HTR-8/SVneo (cell line): ENCODE data around the gene NFE2L2.
"Not testable (repeated sequence)": the region's sequence is repeated elsewhere in the genome, so short reads cannot be mapped to it uniquely, and the experiment has no call there.

Experiments
- DNase-seq: peaks from one replicate; pipeline ENCODE4 v3.0.0; 2011; ENCODE audit warnings: low spot score, mixed read lengths; ENCODE audit not compliant: insufficient read length
- FAIRE-seq: peaks from 2 replicates; lab custom pipeline; 2011; peaks lifted over from hg19 to GRCh38; lab: Jason Lieb, UNC

Gene NFE2L2

DNA sequence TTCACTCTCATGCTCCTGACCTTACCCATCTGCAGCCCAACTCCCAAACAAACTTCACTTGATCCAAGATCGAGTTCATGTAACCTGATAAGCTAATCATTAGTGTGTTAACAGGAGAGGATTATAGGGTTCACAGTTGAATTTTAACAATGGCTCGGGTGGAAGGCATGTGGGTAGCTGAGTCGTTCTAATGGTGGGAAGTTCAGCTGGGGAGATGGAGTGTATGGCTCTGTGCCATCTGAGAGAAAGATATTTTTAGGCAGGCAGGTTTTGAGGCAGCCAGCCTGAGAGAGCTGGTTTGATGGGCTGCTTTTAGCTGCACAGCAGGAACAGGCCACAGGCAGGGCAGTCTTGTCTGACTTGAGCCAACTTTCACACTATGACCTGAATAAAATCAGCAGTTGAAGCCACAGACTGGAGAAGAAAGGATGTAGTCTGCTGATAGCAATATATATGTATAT is 17.7 kb upstream of the NFE2L2 start:
- FAIRE-seq, result no peak
- no peak for DNase-seq

- no peak for DNase-seq
- no peak for FAIRE-seq
Measured at GRCh38 chr2:177281400-177282180, 17.1 kb upstream of the NFE2L2 start.

DNA sequence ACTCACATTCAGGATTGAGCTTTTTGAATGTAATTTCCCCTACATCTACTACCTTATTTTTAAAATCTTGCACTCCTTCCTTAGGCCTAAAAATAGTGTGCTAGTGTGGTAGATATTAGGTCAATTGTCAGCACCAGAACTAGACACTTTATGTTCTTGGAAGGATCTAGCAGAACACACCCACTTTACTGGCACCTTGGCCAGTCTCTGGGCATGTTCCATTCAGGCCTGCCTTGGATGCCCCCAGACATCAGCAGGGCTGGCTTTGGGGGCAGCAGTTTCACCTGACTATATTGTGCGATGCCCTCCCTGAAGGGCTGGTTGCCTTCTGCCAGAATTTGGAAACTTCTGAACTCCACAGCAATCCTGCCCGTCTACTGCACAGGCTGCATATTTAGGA is 15.3 kb upstream of the NFE2L2 start:
- DNase-seq (no peak), FAIRE-seq (no peak)

- FAIRE-seq (no peak), DNase-seq (no peak)
Measured at GRCh38 chr2:177275743-177276055, 11.2 kb upstream of the NFE2L2 start.

GRCh38 chr2:177275040-177275742 is 10.7 kb upstream of the NFE2L2 start:
- FAIRE-seq (no peak), DNase-seq (no peak)

GRCh38 chr2:177273408-177273807 is 8.9 kb upstream of the NFE2L2 start:
- FAIRE-seq (no peak), DNase-seq (no peak)

GRCh38 chr2:177272765-177273164 is 8.2 kb upstream of the NFE2L2 start:
- no peak for FAIRE-seq
- no peak for DNase-seq

DNA sequence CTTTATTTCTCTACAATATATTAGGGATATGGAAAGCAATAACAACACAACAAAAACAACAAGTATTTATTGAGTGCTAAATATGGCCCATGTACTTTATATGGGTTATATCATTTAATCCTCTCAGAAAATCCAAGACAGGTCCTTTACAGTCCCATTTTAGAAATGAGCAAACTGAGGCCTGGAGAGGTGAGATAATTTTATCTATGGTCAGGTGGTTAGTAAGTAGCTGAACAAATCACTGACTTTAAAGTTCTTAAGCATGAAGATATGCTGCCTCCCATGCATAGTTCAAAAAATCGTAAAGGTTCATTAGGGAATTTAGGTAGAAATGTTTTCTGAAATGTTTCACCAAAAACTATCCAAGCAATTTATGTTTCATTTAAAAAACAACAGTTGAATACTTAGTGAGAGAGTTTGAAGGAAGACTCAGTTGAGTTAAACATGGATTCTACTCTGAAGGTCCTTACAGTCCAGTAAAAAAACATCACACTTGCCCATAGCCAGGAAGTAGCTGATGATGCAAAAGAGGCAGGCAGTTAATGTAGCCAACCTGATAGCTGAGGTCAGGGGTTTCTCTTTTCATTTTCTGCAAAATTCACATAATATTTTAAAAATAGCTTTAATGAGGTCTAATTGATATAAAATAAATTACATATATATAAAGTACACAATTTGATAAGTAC is 7.6 kb upstream of the NFE2L2 start:
- FAIRE-seq (no peak), DNase-seq (no peak)

DNA sequence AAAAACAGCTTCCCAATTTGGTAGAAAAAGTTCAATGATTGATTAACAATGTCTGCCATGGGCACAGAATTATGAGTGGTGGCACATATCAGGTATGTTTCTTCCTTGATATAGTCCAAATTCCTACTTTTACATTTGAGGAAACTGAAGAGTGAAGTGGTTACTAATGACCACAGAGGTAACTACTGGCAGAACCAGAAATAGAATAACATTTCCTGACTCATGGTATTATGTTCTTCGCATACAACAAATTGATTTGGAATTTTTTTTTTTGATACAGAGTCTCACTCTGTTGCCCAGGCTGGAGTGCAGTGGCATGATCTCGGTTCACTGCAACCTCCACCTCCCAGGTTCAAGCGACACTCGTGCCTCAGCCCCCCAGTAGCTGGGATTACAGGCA is 6.0 kb upstream of the NFE2L2 start:
- FAIRE-seq (no peak), DNase-seq (no peak)

GRCh38 chr2:177268901-177269300 is 4.4 kb upstream of the NFE2L2 start:
- DNase-seq, result no peak
- no peak for FAIRE-seq

DNA sequence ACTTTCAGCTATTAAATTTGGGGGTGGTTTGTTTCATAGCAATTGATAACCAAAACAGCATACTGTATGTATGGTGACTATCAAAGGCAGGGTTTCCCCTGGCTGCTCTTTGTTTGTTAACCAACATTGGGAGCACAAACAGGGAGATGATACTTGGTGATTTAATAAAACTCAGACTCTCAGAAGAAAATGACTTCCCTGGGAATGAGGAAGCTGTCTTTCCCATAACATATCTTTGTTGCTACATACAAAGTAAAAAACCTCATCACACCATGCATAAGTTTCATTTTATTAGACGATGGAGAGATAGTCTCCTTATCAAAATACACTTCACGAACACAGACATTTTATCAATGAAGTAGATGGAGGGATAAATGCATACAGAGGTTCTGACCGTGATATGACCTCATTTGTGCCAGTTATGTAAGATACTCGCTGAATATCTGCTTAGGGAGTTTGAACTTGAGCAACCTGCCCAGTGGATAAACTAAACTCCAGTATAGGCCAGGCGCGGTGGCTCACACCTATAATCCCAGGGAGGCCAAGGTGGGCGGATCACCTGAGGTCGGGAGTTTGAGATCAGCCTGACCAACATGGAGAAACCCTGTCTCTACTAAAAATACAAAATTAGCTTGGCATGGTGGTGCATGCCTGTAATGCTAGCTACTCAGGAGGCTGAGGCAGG is 3.8 kb upstream of the NFE2L2 start:
- FAIRE-seq (no peak), DNase-seq (no peak)

DNA sequence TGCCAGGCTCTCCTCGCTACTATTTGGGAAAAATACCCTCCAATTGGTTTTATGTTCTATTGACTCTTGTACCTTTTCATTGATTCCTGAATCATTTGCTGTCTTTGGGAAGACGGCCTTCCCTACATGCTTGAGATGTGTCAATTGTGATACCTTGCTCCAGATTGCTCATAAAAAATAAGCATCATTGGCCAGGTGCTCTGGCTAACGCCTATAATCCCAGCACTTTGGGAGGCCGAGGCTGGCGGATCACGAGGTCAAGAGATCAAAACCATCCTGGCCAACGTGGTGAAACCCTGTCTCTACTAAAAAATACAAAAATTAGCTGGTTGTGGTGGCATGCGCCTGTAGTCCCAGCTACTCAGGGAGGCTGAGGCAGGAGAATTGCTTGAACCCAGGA is 2.4 kb upstream of the NFE2L2 start:
- FAIRE-seq, DNase-seq: not testable (repeated sequence)

GRCh38 chr2:177265824-177266817 is 1.6 kb upstream of the NFE2L2 start:
- FAIRE-seq (no peak), DNase-seq (no peak)

DNA sequence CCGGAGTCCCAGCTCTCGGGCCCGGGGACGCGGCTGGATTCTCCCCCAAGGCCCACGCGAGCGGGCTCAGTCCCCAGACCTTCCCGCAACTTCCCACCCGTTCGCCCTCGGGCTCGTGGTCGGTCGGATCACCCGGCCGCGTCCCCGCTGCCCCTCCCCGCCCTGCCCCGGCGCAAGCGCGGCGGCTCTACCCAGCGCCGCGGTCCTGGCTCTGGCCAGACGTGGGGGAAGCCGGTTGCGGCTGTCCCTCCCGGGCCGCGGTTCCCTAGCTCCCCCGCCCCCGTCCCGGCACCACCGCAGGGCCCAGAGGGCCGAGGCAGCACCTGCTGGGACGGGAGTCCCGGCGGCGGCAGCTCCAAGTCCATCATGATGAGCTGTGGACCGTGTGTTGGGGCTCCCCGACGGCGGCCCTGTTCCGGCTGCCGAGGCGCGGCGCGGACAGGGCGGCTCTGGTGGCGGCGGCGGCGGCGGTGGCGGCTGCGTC is 276 bp downstream of the NFE2L2 start:
- no peak for FAIRE-seq
- DNase-seq, result peak; percentile 13

DNA sequence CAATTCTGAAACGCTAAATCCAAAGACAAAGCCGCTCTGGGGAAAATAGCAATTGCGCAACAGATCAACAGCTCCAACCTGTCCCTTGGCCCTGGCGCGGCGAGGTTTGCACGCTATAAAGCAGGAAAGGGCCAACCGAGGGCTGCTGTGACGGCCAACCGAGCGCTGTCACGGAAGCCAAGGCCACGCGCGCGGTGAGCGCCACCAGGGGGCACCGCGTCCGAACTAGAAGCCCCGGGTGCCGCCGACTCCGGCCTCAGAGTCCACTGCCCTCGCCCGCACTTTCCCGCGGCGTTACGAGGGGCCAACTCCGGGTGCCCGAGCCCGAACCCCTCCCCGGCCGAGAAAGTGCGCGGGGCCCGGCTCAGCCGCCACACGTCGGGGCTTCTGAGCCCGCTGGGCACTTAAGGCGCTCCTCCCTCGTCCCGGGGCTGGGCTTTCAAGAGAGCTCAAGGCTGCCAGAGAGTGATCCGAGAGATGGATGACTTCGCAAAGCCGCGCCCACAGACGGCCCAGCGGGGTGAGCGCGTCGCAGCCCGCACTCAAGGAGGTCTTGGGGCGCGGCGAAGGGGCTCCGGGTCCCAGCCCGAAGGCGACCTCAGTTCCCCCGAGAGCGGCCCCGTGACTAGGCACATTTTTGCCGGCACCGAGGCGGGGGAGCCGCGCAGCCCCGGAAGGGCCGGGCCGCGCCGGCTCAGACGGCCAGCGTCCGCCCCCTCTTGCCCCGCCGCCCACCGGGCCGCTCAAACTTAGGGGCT is 897 bp downstream of the NFE2L2 start:
- peak; percentile 44 for FAIRE-seq
- peak; percentile 76 for DNase-seq

GRCh38 chr2:177262958-177263450 is 1.5 kb downstream of the NFE2L2 start:
- DNase-seq, result no peak
- FAIRE-seq, result no peak

DNA sequence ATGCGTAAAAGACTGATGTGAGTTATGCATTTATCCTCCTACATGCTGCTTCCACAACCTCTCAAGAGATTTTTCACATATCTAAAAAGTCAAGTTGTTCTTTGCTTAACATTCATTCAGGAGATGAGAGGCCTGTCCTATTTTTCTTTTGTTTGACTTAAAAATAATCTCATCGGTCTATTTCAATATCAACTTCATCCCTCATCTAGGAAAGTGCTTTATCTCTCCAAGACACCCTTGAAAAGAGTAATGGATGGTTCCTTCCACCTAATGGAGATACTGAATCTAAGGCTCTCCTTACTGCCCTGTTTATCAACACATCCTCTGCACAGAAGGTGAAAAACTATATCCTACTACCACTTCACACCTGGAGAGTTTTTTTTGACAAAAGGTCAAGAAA is 2.4 kb downstream of the NFE2L2 start:
- FAIRE-seq (no peak), DNase-seq (no peak)
